HepG2 (cell line): ENCODE results near the gene RFC1. TPM values are rescaled to one million over a fixed set of nuclear protein-coding genes. Genes with fewer than 3 reads are reported as not detected.

Experiments used
- ATAC-seq: fragments of 200-7000 bp; cut with Tn5 transposase; 3 replicates; pipeline ENCODE4 v1.9.1; 2020; ENCODE audit warnings: mild to moderate bottlenecking, moderate library complexity
- BruUV-seq: library from RNA; stranded (reverse); fragments of 400-500 nt; replicated peaks from 2 replicates; lab custom pipeline; 2021; lab: Mats Ljungman, UMichigan
- CTCF ChIA-PET: fragments of 300-600 bp; formaldehyde crosslinking; extraction: SDS; loops from one replicate; lab custom pipeline; 2021; ENCODE audit warnings: low total read pairs, inconsistent platforms, low intra/inter-chr PET ratio; lab: Yijun Ruan, JAX
- POLR2A ChIA-PET: fragments of 350-600 bp; sonication (Branson Sonifier 250); formaldehyde crosslinking; loops from one replicate; lab custom pipeline; 2020; ENCODE audit warnings: antibody characterized with exemption, inconsistent platforms; lab: Yijun Ruan, JAX
- DNase-seq: peaks from one replicate; pipeline ENCODE4 v3.0.0-alpha.2; 2015; ENCODE audit warnings: low spot score
- FAIRE-seq: peaks from 3 replicates; lab custom pipeline; 2011; peaks lifted over from hg19 to GRCh38; lab: Jason Lieb, UNC
- H2AFZ ChIP-seq: one replicate; pipeline ENCODE4 v1.6.1; 2011; ENCODE audit warnings: low read length, inconsistent platforms
- H3K27ac ChIP-seq: fragments of 300-600 bp; 3 replicates; pipeline ENCODE4 v1.8.0; 2011; ENCODE audit warnings: mixed run types, mild to moderate bottlenecking, mixed read lengths, low read length, inconsistent platforms; ENCODE audit not compliant: insufficient read depth; ENCODE audit errors: extremely low read length
- H3K27me3 ChIP-seq, 2 experiments: fragments of 200-600 bp in 1 of 2; 2 replicates in 1 of 2; 3 replicates in 1 of 2; pipeline versions ENCODE4 v1.6.0 to v1.8.0; 2011; ENCODE audit warnings: low read length in 2 of 2, mild to moderate bottlenecking in 2 of 2, moderate library complexity in 2 of 2, inconsistent platforms in 1 of 2; ENCODE audit not compliant: insufficient read depth in 2 of 2, control insufficient read depth in 1 of 2
- H3K36me3 ChIP-seq, 2 experiments: fragments of 200-600 bp in 1 of 2; replicated peaks in 1 of 2; 2 replicates in 1 of 2; 3 replicates in 1 of 2; pipeline versions ENCODE4 v1.5.1 to v1.8.0; 2011; ENCODE audit warnings: low read length in 2 of 2, inconsistent platforms in 1 of 2; ENCODE audit not compliant: insufficient read depth in 2 of 2, control insufficient read depth in 1 of 2
- H3K4me1 ChIP-seq: 2 replicates; pipeline ENCODE4 v1.5.1; 2012; ENCODE audit warnings: low read length, inconsistent platforms; ENCODE audit not compliant: insufficient read depth
- H3K4me2 ChIP-seq: 2 replicates; pipeline ENCODE4 v1.6.0; 2011; ENCODE audit warnings: low read depth, low read length, inconsistent platforms
- H3K4me3 ChIP-seq, 3 experiments: fragments of 200-600 bp in 1 of 3; sonication (generic), shearing (Covaris generic) in 1 of 3; replicated peaks in 1 of 3; 2 replicates each; pipeline ENCODE4 v1.5.1; 2011 to 2016; ENCODE audit warnings: low read length in 3 of 3, inconsistent platforms in 2 of 3, low read depth in 2 of 3, mild to moderate bottlenecking in 2 of 3, control low read depth in 1 of 3, mixed read lengths in 1 of 3; ENCODE audit not compliant: insufficient read depth in 1 of 3
- H3K79me2 ChIP-seq: one replicate; pipeline ENCODE4 v1.6.1; 2011; ENCODE audit warnings: low read length, inconsistent platforms; ENCODE audit not compliant: insufficient read depth
- H3K9ac ChIP-seq: 2 replicates; pipeline ENCODE4 v1.6.0; 2011; ENCODE audit warnings: mild to moderate bottlenecking, low read depth, low read length, inconsistent platforms; ENCODE audit not compliant: insufficient read depth
- H3K9me3 ChIP-seq: 2 replicates; pipeline ENCODE4 v1.5.1; 2012; ENCODE audit warnings: mild to moderate bottlenecking, low read length
- H4K20me1 ChIP-seq: 2 replicates; pipeline ENCODE4 v1.6.0; 2011; ENCODE audit warnings: inconsistent platforms, mild to moderate bottlenecking, low read length, moderate library complexity; ENCODE audit not compliant: insufficient read depth
- FOXM1 ChIP-seq: sonication (generic); formaldehyde crosslinking; IDR thresholded peaks from 2 replicates; pipeline ENCODE4 v1.5.0; 2020; ENCODE audit warnings: missing genetic modification reagents
- NAIF1 ChIP-seq: sonication (generic); formaldehyde crosslinking; IDR thresholded peaks from 2 replicates; pipeline ENCODE4 v1.5.0; 2020; ENCODE audit warnings: mild to moderate bottlenecking, missing genetic modification reagents, borderline replicate concordance
- SIN3A ChIP-seq: IDR thresholded peaks from 2 replicates; pipeline ENCODE4 v1.6.1; 2011; ENCODE audit warnings: low read depth, mild to moderate bottlenecking, control low read depth, low read length, borderline replicate concordance
- ZFP36 ChIP-seq: fragments of 150-350 bp; IDR thresholded peaks from 2 replicates; pipeline ENCODE4 v1.6.1; 2018; ENCODE audit warnings: borderline replicate concordance, low read length, low read depth; ENCODE audit not compliant: partially characterized antibody
- ZNF251 ChIP-seq: sonication (generic); formaldehyde crosslinking; IDR thresholded peaks from 2 replicates; pipeline ENCODE4 v1.9.0; 2021; ENCODE audit warnings: mild to moderate bottlenecking, missing genetic modification reagents
- WGBS: methylation state at CpG from one replicate; pipeline ENCODE4 v1.1.6; 2017; ENCODE audit warnings: low lambda C conversion rate; 5-methylcytosine and 5-hydroxymethylcytosine counted together
- in situ Hi-C: cut with HindIII; loops from 2 replicates; pipeline ENCODE4 v1.10.0; 2017; ENCODE audit warnings: low pct_unique_long_range_greater_than_20kb; ENCODE audit not compliant: extremely low pct_ligation_motif_present
- intact Hi-C: fragments of 100-400 bp; cut with micrococcal nuclease; formaldehyde crosslinking; loops from one replicate; pipeline ENCODE4 v1.10.0; 2022; ENCODE audit not compliant: unreplicated experiment
- microRNA-seq: library from miRNA; unstranded; fragments of <30 nt; microRNA quantifications from one replicate; pipeline ENCODE4, GENCODE V29; 2020
- polyA plus RNA-seq, 8 experiments: library from polyadenylated mRNA; depleted of rRNA in 3 of 8; stranded (reverse) in 7 of 8; unstranded in 1 of 8; fragments of >200 nt; fragmentation: Illumina TruSeq in 4 of 8; extraction: Trizol in 4 of 8; gene quantifications; 2 replicates each; pipeline versions ENCODE4 v1.2.1 to v1.2.3, GENCODE V29; 2011 to 2016; ENCODE audit warnings: low read depth in 4 of 8, missing spikeins in 1 of 8, mixed read lengths in 1 of 8; ENCODE audit not compliant: insufficient read depth in 1 of 8
- small RNA-seq, 3 experiments: library from RNA; depleted of rRNA; stranded (forward); fragments of <200 nt; gene quantifications; one replicate each; pipeline ENCODE3, GENCODE V24; 2012; ENCODE audit warnings: low read depth in 2 of 3, low replicate concordance in 1 of 3; ENCODE audit not compliant: insufficient read length in 3 of 3, insufficient read depth in 2 of 3
- total RNA-seq, 5 experiments: library from RNA; depleted of rRNA; stranded (reverse); fragments of >200 nt; fragmentation: Illumina TruSeq; extraction: Trizol; gene quantifications; 2 replicates each; pipeline ENCODE4 v1.2.3, GENCODE V29; 2016; ENCODE audit warnings: low read depth in 1 of 5
- TF ChIP-seq, protein P1 (sequence below): sonication (generic); formaldehyde crosslinking; IDR thresholded peaks from 2 replicates; pipeline ENCODE4 v1.4.0; 2020; ENCODE audit warnings: mild to moderate bottlenecking, low read depth, missing genetic modification reagents

The RFC1 gene
- total and polyA plus RNA-seq, 2 of the 13 experiments (the other 11 are each of a cell fraction or from before 2014, with no cell fraction given), result 15.9 to 78.8 TPM

DNA sequence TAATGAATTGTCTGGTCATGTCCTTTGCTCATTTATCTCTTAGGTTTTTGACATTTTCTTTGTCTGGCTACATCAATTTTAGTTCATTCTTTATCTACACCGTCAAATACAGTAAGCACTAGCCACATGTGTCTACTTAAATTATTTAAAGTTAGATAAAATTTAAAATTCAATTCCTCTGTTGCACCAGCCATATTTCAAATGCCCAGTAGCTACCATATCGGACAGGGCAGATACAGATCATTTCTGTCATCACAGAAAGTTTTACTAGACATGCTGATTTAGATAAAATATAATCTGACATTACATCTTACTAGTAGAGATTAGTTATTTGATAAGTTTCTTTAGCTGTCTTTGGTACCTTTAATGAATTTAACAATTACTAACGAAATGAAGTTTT, 122.7 kb downstream of the RFC1 start:
- FAIRE-seq (no peak), DNase-seq (no peak), ATAC-seq (no peak)
- Histone ChIP-seq H3K27ac (no peak overlapping the region), H3K79me2 (no peaks in the 10 kb centered on the region), H3K27me3 (no peaks in the 10 kb centered on the region), H3K4me2 (no peak overlapping the region), H4K20me1 (no peaks in the 10 kb centered on the region), H2AFZ (no peak overlapping the region), H3K4me3 (no peak overlapping the region), H3K36me3 (0 out of 5 replicates have a peak, but pooled peaks cover 0 to 4% of the 10 kb centered on the region in 2 experiments), H3K9ac (no peak overlapping the region), H3K9me3 (no peaks in the 10 kb centered on the region), H3K4me1 (no peaks in the 10 kb centered on the region)
- ChIA-PET POLR2A (no interaction called here), CTCF (no interaction called here)
- intact Hi-C loops, result no loop called here
- TF ChIP-seq SIN3A (no peak), ZFP36 (no peak), FOXM1 (CRISPR knock-in tag) (no peak), NAIF1 (CRISPR knock-in tag) (no peak), ZNF251 (CRISPR knock-in tag) (no peak)
- TF ChIP-seq, protein P1, sequence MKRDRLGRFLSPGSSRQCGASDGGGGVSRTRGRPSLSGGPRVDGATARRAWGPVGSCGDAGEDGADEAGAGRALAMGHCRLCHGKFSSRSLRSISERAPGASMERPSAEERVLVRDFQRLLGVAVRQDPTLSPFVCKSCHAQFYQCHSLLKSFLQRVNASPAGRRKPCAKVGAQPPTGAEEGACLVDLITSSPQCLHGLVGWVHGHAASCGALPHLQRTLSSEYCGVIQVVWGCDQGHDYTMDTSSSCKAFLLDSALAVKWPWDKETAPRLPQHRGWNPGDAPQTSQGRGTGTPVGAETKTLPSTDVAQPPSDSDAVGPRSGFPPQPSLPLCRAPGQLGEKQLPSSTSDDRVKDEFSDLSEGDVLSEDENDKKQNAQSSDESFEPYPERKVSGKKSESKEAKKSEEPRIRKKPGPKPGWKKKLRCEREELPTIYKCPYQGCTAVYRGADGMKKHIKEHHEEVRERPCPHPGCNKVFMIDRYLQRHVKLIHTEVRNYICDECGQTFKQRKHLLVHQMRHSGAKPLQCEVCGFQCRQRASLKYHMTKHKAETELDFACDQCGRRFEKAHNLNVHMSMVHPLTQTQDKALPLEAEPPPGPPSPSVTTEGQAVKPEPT (CRISPR knock-in tag), result no peak
- 95% methylated on average over 3 of the region's 3 CpGs for WGBS
- in situ Hi-C loops, result no loop called here
- BruUV-seq, result no TSS peak

Small RNA genes within 50 kb of the gene (microRNA-seq; reads per million reads assigned to microRNA genes)
- gene MIR5591, result not detected

Small RNA genes within 50 kb of the gene (small RNA-seq; reads per million reads assigned to genes)
- gene MIR5591 (0 reads per million in 3 experiments), gene RNU6-32P (0 reads per million in 3 experiments), gene RNU6-887P (0 reads per million in 3 experiments)

Other genes with a start within 250 kb of the RFC1 start
- 20.3 and 22.9 TPM in 2 replicates for gene WDR19, start 183.8 kb downstream of the RFC1 start, total RNA-seq (2016; rRNA removed; fragmentation: Illumina TruSeq; extraction: Trizol)
- gene WDR19, start 183.8 kb downstream of the RFC1 start, polyA plus RNA-seq (2011; rRNA removed), result 31.1 and 34.1 TPM in 2 replicates
- gene KLB, start 40.6 kb upstream of the RFC1 start, total RNA-seq (2016; rRNA removed; fragmentation: Illumina TruSeq; extraction: Trizol), result 41.9 and 82.0 TPM in 2 replicates
- gene KLB, start 40.6 kb upstream of the RFC1 start, polyA plus RNA-seq (2011; rRNA removed), result 22.6 and 25.3 TPM in 2 replicates
- 2,148 and 2,808 TPM in 2 replicates for gene RPL9, start 92.6 kb upstream of the RFC1 start, total RNA-seq (2016; rRNA removed; fragmentation: Illumina TruSeq; extraction: Trizol)
- gene RPL9, start 92.6 kb upstream of the RFC1 start, polyA plus RNA-seq (2011; rRNA removed), result 849 and 993 TPM in 2 replicates
- gene LIAS, start 92.7 kb upstream of the RFC1 start, total RNA-seq (2016; rRNA removed; fragmentation: Illumina TruSeq; extraction: Trizol), result 16.6 and 18.3 TPM in 2 replicates
- 11.4 and 16.0 TPM in 2 replicates for gene LIAS, start 92.7 kb upstream of the RFC1 start, polyA plus RNA-seq (2011; rRNA removed)
- 384 and 661 TPM in 2 replicates for gene UGDH, start 161.1 kb upstream of the RFC1 start, total RNA-seq (2016; rRNA removed; fragmentation: Illumina TruSeq; extraction: Trizol)
- 89.8 and 99.0 TPM in 2 replicates for gene UGDH, start 161.1 kb upstream of the RFC1 start, polyA plus RNA-seq (2011; rRNA removed)